VCaP (cell line): Measurements from ENCODE around the gene TRAPPC3.

Source experiments
- H3K27ac ChIP-seq: fragments of 450-650 bp; 2 replicates; pipeline ENCODE4 v1.5.1; 2017
- CTCF ChIP-seq: fragments of 450-650 bp; conservative IDR thresholded peaks from 2 replicates; pipeline ENCODE4 v1.5.1; 2017; ENCODE audit warnings: mild to moderate bottlenecking, moderate library complexity

The TRAPPC3 gene

GRCh38 chr1:36178471-36179219, 29.4 kb upstream of the TRAPPC3 start:
- no peak for TF ChIP-seq CTCF
- H3K27ac ChIP-seq = no peak overlapping the region

GRCh38 chr1:36177589-36178431, 28.5 kb upstream of the TRAPPC3 start:
- no peak overlapping the region for H3K27ac ChIP-seq
- no peak for TF ChIP-seq CTCF

GRCh38 chr1:36176106-36176949, 27.0 kb upstream of the TRAPPC3 start:
- TF ChIP-seq CTCF = no peak
- H3K27ac ChIP-seq = no peak overlapping the region

- H3K27ac ChIP-seq = no peak overlapping the region
- no peak for TF ChIP-seq CTCF
Observed at GRCh38 chr1:36175137-36176095, 26.1 kb upstream of the TRAPPC3 start.

GRCh38 chr1:36174713-36175112, 25.4 kb upstream of the TRAPPC3 start:
- TF ChIP-seq CTCF = no peak
- H3K27ac ChIP-seq = no peak overlapping the region

- H3K27ac ChIP-seq = no peak overlapping the region
Observed at GRCh38 chr1:36172983-36173382, 23.7 kb upstream of the TRAPPC3 start.

More at GRCh38 chr1:36172983-36173382, 23.7 kb upstream of the TRAPPC3 start:
- no peak for TF ChIP-seq CTCF
